AG08396 (cell line): ENCODE data around the gene CCDC91.
"Not testable (repeated sequence)": the region's sequence is repeated elsewhere in the genome, so short reads cannot be mapped to it uniquely, and the experiment has no call there.

ENCODE experiments used
- DNase-seq: peaks from one replicate; pipeline ENCODE4 v3.0.0; 2012; ENCODE audit warnings: low spot score, mixed read lengths

The CCDC91 gene

DNA sequence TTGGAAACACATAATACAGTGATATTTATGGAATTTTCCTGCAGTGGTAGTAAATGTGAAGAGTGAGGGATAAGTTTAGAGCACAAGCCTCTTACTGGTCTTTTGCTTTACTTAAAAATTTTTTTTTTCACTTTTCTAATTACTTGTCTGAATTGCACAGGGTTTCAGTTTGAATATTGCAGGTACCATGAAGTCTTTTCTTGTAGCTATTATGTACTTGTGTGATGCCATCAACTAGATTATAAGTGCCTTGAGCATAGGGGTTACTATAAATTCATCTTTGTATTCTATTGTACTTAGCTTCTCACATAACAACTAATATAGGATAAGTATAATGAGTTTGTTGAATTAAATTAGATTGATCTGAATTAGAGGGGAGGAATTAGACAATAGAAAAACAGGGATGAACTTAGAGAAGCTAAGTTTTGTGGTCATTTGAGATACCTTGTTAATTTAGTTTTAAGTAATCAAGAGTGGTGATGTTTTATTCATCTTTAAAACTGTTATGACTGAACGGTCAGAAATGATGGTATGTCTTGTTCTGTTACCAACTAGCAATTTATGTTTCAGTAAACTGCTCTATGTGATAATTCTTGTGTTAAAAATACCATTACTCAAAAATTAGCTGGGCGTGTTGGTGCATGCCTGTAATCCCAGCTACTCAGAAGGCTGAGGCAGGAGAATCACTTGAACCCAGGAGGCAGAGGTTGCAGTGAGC, 42.1 kb downstream of the CCDC91 start:
- DNase-seq: no peak

DNA sequence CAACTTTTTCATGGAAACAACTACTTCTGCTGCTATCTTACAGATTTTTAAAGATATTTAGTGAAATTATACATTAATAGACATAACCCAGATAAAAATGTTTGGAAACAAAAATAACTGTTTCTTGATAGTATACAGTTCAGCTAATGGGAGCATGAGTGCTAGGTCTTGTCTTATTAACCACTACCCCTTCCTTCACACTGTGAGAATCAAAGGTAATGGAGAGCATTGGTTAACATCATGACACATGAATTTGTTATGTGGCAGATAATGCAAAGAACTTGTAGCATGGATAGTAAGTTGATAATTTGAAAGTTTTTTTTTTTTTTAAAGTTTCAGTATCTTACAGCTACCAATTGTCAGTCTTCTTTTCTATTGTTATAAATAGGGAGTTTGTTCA, 44.2 kb downstream of the CCDC91 start:
- DNase-seq: no peak

DNA sequence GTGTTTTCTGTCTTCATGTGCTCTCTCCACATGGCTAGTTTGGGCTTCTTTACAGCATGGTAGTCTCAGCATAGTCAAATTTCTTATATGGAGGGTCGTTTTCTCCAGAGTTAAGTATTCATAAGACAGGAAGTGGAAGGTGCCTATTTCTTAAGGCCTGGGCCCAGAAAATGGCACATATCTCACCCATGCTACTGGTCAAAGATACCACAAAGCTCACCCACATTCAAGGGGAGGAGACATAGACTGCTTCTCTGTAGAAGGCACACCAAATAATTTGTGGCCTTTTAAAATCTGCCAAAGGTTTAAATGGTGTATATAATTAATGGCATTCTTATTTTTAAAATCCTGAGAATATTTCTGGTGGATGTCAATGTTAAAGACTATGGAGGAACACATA, 44.8 kb downstream of the CCDC91 start:
- no peak for DNase-seq

DNA sequence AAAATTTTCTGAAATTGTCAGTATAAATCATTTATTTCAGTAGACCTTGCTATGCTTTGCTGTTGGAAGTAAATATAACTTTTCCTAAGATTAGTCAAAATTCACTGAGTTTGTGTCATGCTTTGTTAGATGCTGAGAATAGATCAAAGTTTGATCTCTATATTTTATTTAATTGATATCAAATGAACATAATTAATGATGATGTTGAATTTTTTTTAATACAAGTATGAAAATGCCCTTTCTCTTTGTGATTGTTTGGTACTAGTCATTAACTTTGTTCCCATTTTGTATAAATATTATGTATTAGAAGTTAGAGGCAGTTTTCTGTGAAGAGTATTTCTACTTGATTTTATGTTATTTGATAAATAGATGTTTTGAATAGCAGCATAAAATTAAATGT, 45.7 kb downstream of the CCDC91 start:
- no peak for DNase-seq

DNA sequence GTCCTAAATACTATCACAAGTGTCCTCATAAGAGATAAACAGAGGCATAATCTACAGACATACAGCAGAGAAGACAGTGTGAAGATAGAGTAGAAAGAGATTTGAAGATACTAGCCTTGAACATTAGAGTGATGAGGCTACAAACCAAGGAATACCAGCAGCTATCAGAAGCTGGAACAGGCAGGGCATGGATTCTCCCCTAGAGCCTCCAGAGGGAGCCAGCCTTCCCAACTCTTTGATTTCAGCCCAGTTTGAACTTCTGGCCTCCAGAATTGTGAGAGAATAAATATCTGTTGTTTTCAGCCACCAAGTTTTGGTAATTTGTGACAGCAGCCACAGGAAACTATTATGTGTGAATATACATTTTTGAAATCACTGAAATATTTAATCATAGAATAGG, 47.2 kb downstream of the CCDC91 start:
- DNase-seq: no peak

DNA sequence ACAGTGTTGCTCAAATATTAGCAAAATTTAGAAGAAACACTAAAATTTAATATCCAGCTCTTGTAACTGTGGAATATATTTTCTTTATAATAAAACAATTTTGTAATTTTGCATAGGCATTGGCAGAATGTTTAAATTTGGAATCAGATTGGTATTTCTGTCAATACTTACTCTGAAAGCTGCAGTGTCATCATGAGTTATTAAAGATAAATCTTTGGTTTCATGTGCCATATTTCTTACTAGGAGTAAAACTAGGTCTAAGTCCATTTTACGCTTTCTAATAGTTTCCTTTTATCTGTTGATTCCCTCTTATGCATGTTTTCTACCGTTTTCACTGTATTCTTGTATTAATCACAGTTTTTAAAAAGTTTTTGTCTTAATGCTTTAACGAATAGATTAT, 49.7 kb downstream of the CCDC91 start:
- no peak for DNase-seq

DNA sequence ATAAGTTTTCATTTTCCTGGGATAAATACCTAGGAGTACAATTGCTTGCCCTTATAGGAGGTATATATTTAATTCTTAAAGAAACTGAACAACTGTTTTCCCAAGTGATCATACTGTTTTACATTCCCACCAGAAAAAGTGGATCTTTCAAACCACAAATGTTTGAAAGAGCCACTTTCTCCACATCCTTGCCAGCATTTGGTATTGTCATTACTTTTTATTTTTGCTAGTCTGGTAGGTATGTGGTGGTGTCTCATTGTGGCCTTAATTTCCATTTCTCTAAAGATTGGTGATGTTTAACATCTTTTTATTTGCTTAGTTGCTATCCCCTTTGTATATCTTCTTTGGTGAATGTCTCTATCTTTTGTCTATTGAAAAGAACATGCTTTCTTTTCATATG, 50.6 kb downstream of the CCDC91 start:
- DNase-seq: no peak

DNA sequence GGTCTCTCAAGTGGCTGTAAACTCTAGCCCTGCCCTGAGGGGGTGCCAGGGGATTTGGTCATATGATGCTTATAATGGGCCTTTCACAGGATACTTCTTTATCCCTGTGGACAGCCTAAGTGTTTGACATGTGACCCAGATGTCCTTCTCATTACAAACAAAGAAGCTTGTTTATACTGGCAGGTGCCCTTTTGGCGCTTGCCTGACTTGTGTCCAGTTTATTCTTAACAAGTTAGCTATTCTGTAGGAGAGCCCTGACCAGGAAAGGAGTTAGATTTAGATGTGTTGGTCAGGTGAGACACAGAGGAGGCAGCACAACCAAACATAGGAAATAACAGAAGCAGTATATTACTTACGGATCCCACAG, 51.9 kb downstream of the CCDC91 start:
- no peak for DNase-seq

DNA sequence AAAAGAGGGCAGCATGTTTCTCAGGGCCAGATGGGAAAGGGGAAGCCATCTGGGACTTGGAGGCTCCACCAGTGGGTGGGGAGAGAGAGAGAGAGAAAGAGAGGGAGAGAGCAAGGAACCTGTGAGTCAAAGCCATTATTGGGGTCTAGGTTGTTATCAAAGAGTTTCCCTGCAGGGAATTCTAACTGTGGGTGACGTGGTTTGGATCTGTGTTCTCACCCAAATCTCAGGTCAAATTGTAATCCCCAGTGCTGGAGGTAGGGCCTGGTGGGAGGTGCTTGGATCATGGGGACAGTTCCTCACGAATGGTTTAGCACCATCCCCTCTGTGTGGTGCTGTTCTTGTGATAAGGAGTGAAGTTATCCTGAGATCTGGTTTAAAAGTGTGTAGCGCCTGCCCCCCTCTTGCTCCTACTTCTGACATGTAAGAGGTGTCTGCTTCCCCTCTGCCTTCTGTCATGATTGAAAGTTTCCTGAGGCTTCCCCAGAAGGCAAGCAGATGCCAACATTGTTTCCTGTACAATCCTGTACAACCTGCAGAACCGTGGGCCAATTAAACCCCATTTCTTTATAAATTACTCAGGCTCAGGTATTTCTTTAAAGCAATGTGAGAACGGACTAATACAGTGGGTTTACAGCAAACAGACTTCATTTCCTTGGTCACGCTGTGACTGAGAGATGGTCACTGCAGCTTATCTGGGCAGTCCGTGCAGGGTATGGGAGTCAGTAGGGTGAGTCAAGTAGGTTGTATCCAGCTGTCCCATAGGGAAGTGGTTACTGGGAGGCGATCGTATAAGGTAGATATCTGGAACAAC, 52.4 kb downstream of the CCDC91 start:
- DNase-seq: no peak

DNA sequence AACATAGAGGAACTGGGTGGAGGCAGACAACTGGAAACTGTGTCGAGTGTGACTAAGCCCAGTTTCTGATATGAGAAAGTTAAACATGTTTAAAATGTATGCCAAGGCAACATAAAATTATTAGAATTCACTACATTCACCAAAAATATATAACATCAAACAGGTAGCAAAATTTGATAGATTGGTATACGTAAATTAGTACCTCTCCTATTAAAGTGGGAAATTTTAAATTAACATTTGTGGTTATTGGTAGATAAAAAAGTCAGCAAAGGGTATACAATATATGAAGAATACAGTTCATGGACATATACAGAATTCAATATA, 53.0 kb downstream of the CCDC91 start:
- DNase-seq: no peak

DNA sequence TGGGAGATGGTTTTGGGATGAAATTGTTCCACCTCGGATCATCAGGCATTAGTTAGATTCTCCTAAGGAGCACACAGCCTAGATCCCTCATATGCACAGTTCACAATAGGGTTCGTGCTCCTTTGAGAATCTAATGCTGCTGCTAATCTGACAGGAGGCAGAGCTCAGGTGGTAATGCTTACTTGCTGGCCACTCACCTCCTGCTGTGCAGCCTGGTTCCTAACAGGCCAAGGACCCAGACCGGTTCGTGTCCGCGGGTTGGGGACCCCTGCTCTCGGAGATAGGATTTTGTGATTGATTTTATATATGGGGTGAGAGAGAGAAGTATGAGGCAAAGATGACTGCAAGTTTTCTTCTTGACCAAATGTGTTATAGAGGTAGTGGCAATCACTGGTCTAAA, 57.5 kb downstream of the CCDC91 start:
- no peak for DNase-seq

DNA sequence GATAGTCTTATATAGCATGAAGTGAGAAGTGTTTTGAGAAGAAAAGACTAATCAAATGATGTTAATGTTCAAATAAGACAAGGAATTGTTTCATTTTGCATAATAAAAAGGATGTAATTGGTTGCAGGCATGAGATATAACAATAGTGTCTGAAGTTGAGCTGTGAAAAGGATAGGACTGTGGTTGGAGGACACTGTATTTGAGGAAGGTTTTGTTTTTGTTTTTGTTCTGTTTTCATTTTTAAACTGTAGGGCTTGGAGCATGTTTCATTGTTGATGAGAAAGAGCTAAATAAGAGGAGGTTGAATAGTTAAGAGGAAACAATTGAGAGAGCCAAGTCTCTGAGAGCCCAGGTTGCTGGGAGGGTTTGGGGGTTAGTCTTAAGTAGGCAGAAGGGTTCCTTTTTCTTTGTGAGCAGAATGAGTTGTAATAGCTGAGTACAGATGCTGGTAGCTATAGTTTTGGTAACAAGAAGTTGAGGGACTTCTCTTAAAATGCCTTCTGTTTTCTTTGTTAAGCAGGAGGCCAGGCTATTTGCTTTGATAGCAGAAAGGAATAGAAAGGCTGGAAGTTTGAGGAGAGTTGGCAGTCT, 58.4 kb downstream of the CCDC91 start:
- DNase-seq: no peak

DNA sequence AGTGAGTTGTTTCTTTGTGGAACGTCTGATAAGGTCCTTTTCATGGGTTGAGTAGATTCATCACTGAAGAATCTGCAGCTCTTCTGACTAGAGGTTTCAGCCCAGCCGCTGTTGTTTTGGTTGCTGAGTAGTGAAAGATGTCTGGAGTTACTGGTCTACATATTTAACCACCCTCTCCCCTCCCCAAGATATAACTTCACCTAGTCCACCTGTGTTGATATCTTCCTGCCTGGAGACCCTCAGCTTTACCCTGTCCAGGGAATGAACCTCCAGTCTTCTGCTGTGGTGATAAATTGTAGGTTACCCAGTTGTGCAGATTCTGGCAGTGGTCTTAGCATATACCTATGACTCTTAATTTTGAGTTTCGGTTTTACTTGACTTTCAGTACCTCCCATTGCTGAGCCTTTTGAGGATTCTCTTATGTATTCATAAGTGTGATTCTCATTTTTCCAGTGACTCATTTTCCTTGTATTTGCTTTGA, 62.9 kb downstream of the CCDC91 start:
- peak; percentile 10 for DNase-seq

DNA sequence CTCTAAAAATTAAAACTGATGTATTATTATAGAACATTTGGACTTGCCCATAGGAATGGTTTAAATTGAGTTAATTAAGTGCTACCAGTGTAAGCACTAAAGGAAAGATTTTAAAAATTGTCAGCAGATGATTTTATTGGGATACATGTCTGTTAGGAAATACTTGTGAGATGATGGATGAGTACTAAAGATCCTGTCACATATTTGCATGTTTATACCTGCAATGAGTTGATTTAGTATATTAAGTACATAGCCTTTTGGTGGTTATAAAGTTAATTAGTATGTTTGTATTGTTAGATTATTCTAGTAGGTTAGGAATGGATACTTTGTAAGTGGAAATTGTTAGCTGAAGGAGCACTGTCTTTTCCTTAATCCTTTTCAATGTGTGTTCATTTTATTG, 67.2 kb downstream of the CCDC91 start:
- no peak for DNase-seq

DNA sequence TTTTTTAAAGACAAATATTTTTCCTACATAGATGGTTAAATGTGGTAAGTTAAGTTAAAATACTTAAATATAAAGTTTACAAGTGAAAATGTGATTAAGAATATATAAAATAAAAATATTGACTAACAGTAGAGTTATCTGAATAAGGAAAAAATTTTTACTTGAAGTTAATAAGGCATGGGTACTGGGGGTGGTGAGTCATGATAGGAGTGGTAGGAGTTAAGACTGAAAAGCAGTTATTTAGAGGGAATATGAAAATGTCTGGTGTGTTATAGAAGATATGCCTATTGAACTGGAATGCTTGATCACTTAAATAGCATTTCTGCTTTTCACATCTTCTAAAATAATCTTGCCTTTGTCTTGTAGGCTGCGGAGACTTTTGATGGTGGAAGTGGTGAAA, 68.7 kb downstream of the CCDC91 start:
- no peak for DNase-seq

DNA sequence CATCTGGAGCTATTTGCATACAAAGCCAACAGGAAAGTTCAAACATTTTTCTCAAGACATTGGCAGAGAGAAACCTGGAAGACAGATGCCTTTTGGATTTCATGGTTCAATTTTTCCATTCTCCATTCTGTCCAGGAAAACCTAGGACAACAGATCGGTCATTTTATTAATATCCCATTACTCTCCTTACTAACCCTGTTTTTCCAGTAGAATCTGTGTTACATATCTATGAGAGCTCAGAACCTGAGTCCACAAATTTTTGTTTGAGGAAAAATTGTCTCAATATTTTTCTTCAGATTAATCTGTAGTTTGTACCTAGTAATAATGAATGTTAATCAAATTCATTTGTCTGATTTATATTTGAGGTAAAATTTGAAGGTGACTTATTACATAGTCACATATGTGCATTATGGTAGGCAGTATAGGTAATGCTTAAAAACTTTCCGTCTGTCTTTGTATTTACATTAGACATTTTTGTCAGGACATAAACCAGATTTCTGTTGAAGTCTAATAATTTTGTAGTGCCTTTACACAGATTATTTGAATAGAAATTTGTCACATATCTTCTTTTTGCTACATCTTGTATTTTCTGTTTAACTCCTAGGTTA, 75.3 kb downstream of the CCDC91 start:
- no peak for DNase-seq

DNA sequence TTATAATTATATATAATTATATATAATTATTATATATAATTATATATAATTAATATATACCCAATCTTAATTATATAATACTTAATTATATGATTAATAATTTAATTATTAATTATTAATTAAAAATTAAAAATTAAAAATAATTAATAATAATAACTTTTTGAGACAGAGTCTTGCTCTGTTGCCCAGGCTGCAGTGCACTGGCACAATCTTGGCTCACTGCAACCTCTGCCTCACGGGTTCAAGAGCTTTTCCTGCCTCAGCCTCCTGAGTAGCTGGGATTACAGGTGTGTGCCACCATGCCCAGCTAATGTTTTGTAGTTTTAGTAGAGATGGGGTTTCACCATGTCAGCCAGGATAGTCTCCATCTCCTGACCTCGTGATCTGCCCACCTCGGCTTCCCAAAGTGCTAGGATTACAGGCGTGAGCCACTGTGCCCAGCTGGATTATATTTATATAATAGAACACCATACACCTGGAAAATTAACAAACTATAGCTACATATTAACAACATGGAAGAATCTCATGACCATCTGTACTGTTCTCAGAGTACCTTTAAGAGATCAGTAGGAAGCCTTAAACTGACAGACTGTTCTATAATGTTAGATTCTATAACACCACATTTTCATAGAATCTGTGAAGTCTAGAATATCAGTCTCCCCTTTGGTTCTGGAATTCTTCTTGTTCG, 77.8 kb downstream of the CCDC91 start:
- DNase-seq: not testable (repeated sequence)

DNA sequence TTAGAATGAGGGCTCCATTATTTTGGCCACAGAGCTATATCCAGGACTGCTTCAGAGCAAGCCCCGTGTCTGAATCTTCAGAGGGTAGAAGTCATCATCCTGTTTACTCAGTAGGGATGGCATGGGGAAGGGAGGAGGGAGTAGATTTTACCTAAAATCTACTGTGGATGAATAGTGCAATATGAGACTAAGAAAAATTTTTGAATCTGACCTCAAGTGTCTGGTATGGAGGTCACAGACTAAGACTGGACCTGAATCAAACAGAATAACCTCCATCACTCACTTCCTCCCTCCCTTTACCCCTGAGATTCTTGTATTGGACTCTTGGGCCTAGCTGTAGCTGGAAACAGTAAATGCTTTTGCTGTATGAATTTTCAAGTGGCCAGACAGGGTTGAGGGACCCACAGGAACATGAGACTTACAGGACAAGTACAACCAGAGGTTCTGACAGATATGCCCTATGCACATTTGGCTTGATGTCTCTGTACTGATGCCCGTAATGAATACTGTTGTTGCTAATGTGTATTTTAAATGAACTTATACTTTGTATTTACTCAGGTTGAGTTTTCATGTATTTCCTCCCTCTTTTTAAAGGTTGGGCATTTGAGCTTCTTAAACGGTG, 78.5 kb downstream of the CCDC91 start:
- DNase-seq: no peak

DNA sequence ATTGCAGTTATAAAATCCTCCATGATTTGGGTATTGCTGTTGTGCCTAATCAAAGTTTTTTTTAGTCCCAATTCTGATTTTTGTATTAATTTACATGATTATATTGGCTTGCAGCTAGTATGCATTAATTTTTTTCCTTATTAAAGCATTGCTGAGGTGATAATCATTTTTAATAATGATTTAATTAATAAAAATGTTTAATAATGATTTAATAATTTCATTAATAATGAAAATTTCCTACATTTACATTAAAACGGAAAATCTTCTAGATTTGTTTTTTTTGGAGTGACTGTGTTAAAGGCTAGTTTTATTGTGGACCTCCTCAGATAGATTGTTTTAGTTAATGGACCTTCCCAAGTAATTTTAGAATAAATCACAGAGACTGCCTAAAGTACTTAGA, 79.6 kb downstream of the CCDC91 start:
- DNase-seq: no peak

DNA sequence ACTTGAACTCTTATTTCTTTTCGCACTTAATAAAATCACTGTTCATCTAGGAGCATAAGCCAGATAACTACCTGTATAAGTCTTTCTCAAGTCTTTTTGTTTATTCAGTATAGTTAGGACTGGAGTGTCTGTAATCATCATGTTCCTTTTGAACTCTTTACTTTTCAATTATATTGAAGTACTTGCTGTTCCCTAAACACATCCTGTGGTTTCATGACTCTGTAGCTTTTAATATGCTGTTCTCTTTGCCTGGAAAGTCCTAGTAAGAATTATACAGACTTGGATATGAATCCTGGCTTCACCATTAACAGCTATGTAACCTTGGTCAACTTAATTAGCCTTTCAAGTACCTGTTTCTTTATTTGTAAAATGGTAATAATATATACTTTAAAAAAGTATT, 88.2 kb downstream of the CCDC91 start:
- no peak for DNase-seq

DNA sequence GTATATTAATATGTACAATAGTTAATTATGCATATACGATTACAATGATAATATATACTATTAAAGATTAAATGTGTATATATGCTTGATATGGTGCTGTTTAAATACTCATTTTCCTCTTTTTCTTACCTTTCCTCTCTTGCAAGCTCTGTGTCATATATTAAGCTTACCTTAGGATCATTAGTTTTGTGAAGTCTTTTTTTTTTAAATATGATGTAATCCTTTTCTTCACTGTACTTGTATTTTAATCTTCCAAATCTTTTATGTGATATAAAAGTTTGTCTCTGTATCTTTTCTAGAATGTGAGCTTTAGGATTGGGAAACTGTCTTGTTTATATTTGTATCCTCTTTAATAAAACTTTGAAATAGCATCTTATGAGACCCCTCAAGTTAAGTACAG, 88.7 kb downstream of the CCDC91 start:
- no peak for DNase-seq

DNA sequence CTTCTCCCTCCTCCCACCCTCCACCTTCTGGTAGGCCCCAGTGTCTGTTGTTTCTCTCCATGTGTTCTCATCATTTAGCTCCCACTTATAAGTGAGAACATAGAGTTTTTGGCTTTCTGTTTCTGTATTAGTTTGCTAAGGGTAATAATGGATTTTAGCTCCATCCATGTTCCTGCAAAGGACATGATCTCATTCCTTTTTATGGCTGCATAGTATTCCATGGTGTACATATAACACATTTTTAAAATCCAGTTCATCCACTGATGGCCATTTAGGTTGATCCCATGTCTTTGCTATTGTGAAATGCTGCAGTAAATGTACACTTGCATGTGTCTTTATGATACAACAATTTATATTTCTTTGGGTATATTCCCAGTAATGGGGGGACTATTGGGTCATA, 96.1 kb downstream of the CCDC91 start:
- DNase-seq: no peak
